Measurements from ENCODE around the gene CHAC1.

Gene CHAC1

DNA sequence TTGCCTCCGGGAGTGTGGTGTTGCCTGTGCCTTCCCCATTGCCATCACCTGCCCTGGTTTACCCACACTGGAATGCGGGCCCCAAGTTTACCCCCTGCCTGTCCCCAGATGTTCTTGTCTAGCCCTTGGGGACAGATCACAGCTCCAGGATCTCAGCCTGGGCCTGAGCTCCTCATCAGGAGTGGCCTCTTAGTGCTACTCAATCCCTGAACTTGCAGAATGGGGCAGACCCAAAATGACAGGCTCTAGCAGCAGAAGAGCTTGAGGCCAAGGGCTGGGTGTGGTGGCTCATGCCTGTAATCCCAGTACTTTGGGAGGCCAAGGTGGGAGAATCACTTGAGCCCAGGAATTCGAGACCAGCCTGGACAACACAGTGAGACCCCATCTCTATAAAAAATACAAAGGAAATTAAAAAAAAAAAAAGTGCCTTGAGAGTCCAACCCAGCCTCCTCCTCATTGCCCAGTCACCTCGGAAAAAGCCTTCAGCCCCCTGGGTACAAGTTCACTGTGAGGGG, 3.8 kb downstream of the CHAC1 start:
- Histone ChIP-seq H2AFZ (ENCODE audit: low read length) (no peak overlapping the region), H4K20me1 (ENCODE audit: insufficient read depth, low read length) (no peaks in the 10 kb centered on the region), H3K27ac (ENCODE audit: low read depth, low read length, poor library complexity, severe bottlenecking) (no peak overlapping the region), H3K4me3 (ENCODE audit: low read depth, low read length, poor library complexity, severe bottlenecking) (no peak overlapping the region), H3K4me1 (ENCODE audit: insufficient read depth, low read length, severe bottlenecking) (peaks cover 26% of the 10 kb centered on the region), H3K9ac (ENCODE audit: low read length) (no peak overlapping the region), H3K4me2 (ENCODE audit: low read length) (no peak overlapping the region), H3K9me3 (ENCODE audit: low read length) (no peaks in the 10 kb centered on the region), H3F3A (ENCODE audit: insufficient read depth, low read length) (no peaks in the 10 kb centered on the region), H3K79me2 (ENCODE audit: insufficient read depth, low read length) (no peaks in the 10 kb centered on the region), H3K9me2 (ENCODE audit: low read depth, low read length) (no peaks in the 10 kb centered on the region), H3K27me3 (ENCODE audit: insufficient read depth, low read length) (no peaks in the 10 kb centered on the region), H3K36me3 (ENCODE audit: insufficient read depth, low read length) (no peaks in the 10 kb centered on the region; the same call in 1 of the 2 replicates)
- no peak for TF ChIP-seq CTCF (IDR thresholded peaks at IDR 0.05; ENCODE audit: low read length)
- TF ChIP-seq EZH2 (IDR thresholded peaks at IDR 0.05; ENCODE audit: borderline replicate concordance, low read length), result no peak

DNA sequence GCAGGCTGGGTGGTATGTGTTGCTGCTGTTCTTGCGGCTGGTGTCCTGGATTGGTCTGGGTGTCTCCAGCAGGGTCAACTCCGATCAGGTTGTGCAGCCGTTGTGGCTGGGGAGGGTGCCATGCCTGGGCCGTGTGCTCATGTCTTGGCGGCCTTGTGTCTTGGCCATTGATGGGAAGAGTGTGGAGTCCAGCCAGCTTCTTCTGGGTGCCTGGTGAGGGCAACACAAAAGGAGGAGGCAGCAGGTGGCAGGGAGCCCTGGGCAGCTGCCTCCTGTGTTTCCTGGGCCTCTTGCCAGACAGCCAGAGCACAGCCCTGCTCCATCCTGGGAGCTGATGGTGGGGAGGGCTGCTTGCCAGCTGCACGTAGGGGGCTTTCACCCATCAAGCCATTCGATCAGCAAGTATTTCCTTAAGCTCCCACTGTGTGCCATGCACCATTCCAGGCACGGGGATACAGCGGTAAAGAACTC, 4.3 kb downstream of the CHAC1 start:
- Histone ChIP-seq H3K79me2 (ENCODE audit: insufficient read depth, low read length) (no peaks in the 10 kb centered on the region), H3K36me3 (ENCODE audit: insufficient read depth, low read length) (no peaks in the 10 kb centered on the region; the same call in 1 of the 2 replicates), H3K9ac (ENCODE audit: low read length) (no peak overlapping the region), H2AFZ (ENCODE audit: low read length) (no peak overlapping the region), H3F3A (ENCODE audit: insufficient read depth, low read length) (no peaks in the 10 kb centered on the region), H3K9me2 (ENCODE audit: low read depth, low read length) (no peaks in the 10 kb centered on the region), H4K20me1 (ENCODE audit: insufficient read depth, low read length) (no peaks in the 10 kb centered on the region), H3K27ac (ENCODE audit: low read depth, low read length, poor library complexity, severe bottlenecking) (no peak overlapping the region), H3K9me3 (ENCODE audit: low read length) (no peaks in the 10 kb centered on the region), H3K4me3 (ENCODE audit: low read depth, low read length, poor library complexity, severe bottlenecking) (no peak overlapping the region), H3K4me1 (ENCODE audit: insufficient read depth, low read length, severe bottlenecking) (peaks cover 21% of the 10 kb centered on the region), H3K4me2 (ENCODE audit: low read length) (no peak overlapping the region), H3K27me3 (ENCODE audit: insufficient read depth, low read length) (no peaks in the 10 kb centered on the region)
- no peak for TF ChIP-seq CTCF (IDR thresholded peaks at IDR 0.05; ENCODE audit: low read length)
- no peak for TF ChIP-seq EZH2 (IDR thresholded peaks at IDR 0.05; ENCODE audit: borderline replicate concordance, low read length)

DNA sequence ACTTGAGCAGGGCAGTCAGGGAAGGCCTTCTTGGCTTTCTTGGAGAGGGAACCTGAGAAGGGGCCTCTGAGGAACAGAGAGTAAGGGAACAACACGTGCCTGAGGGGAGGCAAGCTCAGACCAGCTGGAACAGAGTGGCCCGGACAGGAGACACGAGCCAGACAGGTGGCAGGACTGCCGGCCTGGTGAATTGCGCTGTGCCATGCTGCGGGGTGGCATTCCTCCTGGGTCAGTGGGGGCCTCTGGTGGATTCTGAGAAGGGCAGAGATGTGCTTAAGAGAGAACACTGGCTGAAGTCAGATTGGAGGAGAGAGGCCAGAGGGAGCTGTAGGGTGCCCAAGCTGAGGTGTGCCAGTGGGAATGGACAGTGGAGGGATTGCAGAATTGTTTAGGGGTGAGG, 4.9 kb downstream of the CHAC1 start:
- Histone ChIP-seq H3K4me1 (ENCODE audit: insufficient read depth, low read length, severe bottlenecking) (peaks cover 18% of the 10 kb centered on the region), H3K9ac (ENCODE audit: low read length) (no peak overlapping the region), H3K4me2 (ENCODE audit: low read length) (no peak overlapping the region), H3F3A (ENCODE audit: insufficient read depth, low read length) (no peaks in the 10 kb centered on the region), H3K27me3 (ENCODE audit: insufficient read depth, low read length) (no peaks in the 10 kb centered on the region), H2AFZ (ENCODE audit: low read length) (no peak overlapping the region), H3K36me3 (ENCODE audit: insufficient read depth, low read length) (no peaks in the 10 kb centered on the region; the same call in 1 of the 2 replicates), H3K9me3 (ENCODE audit: low read length) (no peaks in the 10 kb centered on the region), H4K20me1 (ENCODE audit: insufficient read depth, low read length) (no peaks in the 10 kb centered on the region), H3K4me3 (ENCODE audit: low read depth, low read length, poor library complexity, severe bottlenecking) (no peak overlapping the region), H3K79me2 (ENCODE audit: insufficient read depth, low read length) (no peaks in the 10 kb centered on the region), H3K9me2 (ENCODE audit: low read depth, low read length) (no peaks in the 10 kb centered on the region), H3K27ac (ENCODE audit: low read depth, low read length, poor library complexity, severe bottlenecking) (no peak overlapping the region)
- TF ChIP-seq EZH2 (IDR thresholded peaks at IDR 0.05; ENCODE audit: borderline replicate concordance, low read length) (no peak), CTCF (IDR thresholded peaks at IDR 0.05; ENCODE audit: low read length) (no peak)
